Raji (cell line): ENCODE measurements around the gene PLOD3.

Experiments
- POLR2A ChIP-seq: IDR thresholded peaks from 2 replicates; pipeline ENCODE4 v1.6.1; 2011; ENCODE audit warnings: low read depth, low read length, control low read depth; ENCODE audit not compliant: insufficient read depth

Gene PLOD3

DNA sequence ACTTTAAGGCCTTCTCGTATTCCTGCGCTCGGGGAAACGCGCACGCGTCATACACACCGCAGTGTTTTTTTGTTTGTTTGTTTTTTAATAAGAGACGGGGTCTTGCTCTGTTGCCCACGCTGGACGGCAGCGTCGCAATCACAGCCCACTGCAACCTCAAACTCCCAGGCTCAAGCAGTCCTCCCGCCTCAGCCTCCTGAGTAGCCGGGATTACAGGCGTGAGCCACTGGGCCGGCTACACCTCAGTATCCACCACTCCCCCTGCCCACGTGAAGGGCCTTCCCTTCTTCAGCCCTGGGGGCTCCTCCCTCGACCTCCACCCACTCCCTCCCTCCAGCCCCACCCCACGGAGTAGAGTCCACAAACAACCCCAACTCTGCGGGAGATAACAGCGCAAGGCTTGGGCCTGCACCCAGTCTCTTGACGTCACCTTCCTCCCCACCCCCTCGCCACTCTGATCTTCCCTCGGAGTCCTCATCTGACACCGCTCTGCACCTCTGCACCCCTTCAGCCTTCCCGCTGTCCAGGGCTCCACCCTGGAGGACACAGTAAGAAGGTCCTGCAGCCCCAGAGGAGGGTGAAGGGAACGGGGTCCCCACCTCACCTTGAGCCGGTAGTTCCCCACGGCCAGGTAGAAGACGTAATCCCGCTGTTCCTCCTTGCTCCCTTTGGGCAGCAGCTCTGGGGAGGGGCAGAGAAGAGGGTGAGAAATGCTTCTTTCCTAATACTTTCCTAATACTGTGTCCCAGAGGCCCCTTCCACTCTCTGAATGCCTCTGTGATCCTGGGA lies 23.0 kb upstream of the PLOD3 start:
- TF ChIP-seq POLR2A: no peak

DNA sequence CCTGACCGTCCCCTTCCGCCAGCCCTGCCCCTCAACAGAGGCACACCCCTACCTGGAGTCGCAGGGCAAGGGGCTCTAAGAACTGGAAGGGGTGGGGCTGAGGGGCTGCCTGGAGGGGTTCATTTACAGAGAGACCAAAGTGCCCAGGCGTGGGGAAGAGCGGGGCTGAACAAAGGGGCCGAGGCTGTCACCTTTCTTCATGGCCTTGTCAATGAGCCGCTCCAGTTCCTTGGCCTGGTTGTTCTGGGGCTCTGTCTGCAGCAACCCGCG lies 22.5 kb upstream of the PLOD3 start:
- no peak for TF ChIP-seq POLR2A

DNA sequence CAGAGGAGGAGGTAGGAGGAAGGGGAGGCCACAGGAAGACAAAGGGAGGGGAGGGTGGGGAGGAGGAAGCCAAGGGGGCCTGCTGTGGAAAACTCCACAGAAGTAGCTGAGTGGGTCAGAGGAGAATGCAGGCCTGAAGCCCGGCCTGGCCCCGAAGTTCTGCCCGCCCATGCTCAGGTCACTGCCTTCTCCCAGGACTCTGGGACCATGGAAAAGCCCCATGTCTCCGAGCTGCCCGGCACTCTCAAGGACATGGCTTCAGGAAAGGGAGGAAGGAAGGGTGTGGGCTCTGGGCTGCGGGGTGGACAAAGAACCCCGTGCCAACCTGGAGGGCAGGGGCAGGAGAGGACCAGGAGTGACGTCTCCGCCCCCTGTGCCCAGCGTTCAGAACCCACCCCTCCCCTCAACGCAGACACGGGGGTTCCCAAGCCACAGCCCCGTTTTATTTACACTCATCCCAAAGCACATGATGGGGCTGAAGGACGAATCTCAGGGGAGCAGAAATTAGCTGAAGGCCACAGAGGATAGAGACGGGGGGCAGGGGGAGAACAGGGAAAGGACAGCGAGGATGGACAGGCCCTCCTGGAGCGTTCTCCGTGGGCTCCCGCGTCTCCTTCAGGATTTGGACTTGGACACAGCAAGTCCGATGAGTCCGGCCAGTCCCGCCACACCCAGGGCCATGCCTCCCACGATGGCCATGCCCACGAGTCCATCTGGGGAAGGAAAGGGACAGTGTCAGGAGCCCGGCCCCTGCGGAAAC lies 22.0 kb upstream of the PLOD3 start:
- TF ChIP-seq POLR2A: no peak

DNA sequence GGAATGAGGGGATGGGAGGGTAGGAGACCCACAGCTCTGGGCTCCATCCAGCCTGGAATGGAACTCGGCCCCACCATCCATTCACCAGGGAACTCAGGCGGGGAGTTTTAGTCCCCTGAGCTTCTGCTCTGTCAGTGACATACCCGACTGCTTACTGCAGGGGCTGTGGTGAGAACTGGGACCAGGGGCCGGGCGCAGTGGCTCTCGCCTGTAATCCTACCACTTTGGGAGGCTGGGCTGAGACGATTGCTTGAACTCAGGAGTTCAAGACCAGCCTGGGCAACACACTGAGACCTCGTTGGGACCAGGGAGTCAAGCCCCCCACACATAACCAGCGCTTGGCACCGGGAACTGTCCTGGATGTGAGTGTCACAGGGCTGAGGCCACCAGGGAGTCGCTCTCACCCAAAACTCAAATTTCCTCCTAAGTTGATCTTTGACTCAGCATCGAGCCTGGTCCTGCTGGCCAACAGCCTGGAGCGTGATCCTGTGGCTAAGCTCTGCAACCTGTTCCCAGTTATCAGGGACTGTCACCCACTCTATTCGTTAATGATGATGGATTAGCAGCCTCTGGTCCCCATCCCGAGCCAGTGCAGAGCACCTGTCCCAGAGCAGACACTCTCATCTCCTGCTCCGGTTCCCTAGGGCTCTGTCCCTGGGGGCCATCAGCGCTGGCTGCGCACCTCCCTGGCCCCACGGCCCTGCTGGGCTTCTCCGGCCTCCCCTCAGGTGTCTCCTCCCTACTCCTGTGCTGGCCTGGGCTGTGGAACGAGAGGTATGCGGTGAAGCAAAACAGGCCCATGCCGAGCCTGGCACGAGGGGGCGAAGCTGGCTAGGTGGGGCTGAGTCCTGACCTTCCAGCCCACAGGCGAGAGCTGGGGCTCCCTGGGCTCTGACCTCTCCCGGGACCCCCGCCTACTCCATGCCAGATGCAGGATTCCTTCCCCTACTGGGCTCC lies 21.1 kb upstream of the PLOD3 start:
- no peak for TF ChIP-seq POLR2A

DNA sequence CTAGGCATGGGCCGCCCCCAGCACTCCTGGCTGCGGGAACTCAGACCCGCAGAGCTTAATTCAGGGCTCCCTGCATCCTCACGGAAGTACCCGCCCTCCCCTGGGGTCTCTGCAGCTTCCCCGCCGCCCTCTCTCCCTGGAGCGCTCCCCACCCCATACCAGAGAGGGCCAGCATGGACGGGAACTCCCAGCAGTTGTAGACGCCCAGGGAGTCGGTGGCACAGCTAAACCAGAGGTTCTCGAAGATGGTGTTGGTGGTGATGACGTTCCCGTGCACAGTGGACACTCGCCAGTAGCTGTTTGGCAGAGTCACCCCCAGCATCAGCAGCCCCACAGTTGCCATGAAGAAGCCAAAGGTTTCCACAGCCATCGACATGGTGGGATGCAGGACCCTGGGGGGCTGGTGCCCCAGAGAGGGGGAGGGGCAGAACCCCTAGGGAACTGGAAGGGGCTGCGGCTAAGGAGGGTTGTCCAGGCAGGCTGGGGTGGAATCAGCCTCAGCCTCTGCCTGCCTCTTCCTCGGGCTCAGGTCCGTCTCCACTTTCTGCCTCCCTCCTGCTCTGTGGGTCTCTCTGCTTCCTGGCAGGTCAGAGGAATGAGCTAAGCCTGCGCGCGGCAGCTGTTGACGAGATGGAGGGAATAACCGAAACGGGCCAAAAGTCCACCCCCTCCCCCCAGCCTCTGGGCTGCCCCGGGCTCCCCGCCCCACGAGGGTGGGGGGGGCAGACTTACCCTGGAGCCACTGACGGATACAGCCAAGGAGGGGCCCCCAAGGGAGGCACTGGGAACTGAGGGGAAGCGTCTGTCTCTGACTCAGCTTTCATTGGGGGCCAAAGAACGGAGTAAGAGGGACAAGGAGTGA lies 20.1 kb upstream of the PLOD3 start, which contains the start of gene CLDN15:
Gene CLDN15 (minus strand): TSS at position 597 of the 862 bp plus-strand sequence. CDS start 221 bp downstream, at position 376.
- TF ChIP-seq POLR2A: no peak

DNA sequence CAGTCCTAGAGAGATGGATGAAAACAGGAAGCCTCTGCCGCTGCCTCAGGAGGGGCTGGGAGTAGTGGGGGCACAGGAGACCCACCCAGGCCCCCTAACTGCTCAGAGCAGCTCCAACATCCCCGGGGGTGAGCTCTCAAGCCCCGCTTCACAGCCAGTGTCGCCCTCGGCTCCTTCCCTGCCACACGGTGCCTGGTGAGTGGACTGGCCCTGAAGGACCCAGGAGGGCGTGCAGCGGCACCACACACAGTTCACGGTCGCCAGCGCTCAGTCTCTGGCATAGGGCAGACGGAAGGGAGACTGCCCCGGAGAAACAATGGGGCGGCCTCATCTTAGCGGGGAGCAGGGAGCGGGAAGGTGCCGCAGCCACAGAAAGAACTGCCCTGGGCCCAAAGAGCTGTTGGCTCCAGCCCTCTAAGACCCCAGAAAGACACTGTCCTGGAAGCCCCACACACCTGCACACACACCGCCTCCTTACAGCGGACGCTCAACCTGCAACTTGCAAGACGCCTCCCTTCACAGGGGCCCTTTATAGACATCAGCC lies 19.0 kb upstream of the PLOD3 start:
- no peak for TF ChIP-seq POLR2A

DNA sequence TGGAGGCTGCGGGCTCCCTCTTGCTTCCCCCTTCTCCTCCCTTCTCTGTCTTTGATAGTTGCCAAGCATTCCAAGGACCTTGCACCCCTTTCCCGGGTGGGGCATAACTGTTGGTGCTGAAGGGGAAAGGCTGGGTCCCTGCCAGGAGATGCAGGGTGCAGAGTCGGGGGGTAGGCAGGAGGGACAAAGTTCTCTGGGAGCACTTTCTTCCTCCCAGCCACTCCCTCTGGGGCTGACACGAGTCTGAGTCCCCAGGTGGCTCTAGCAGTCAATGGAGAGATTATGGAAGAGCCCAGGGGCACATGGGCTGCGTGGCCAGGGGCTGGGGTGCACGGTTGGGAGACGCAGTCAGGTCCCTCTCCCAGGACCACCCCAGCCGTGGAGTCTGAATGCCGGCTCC lies 18.1 kb upstream of the PLOD3 start:
- no peak for TF ChIP-seq POLR2A

DNA sequence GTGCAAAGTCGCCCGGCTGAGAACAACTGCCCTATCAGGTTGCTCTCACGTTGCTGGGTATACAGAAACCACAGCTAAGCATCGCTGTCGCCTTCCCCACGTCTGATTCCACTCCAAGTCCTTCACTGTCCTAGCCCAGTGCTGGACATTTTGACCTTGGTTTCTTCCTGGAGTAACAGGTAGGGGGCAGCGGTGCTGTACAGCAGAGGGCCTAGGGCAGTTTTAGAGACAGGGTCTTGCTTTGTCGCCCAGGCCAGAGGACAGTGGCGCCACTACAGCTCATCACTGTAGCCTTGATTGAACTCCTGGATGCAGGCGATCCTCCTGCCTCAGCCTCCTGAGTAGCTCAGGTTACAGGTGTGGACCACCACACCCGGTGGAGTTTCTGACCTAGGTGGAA lies 17.7 kb upstream of the PLOD3 start:
- no peak for TF ChIP-seq POLR2A

DNA sequence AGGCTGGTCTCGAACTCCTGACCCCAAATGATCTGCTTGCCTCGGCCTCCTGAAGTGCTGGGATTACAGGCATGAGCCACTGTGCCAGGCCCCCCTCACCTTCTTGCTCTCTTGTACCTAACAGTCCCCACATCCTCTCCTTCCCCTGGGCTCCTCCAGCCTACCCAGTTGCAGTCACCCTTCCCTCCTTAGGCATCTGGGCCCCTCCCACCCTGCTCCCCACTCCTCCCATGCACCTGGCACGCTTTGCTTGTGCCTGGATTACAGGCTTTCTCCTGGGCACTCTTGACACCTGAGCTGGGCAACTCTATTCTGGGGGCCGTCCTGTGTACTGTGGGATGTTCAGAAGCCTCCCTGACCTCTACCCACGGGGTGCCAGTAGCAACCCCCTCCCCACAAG lies 17.3 kb upstream of the PLOD3 start:
- TF ChIP-seq POLR2A: no peak

DNA sequence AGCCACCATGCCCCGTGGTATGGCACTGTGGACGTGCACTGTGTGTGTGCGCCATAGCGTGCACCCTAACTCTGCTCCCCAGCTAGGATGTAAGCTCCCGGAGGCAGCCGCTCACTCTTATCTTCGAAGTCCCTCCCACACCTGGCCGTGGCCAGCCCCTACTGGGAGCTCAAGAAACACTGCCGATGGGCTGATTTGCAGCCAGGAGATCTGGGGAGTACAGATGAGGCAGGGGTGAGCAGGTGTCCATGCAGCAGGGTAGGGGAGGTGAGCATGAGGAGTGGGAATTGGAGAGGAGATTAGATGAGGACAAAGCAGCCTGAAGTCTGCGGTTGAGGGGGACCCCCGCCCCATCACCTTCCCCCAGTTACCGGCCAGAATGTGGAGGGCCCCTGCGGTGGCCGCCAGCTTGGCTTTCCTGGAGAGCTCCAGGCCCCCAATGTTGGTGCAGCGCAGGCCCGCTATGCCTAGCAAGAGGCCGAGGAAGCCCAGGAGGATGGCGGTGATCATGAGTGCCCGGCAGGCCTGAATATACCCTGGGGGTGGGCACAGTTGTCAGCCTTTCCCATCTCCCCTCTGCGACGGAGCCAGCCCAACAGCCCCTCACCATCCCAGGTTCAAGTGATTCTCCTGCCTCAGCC lies 16.6 kb upstream of the PLOD3 start:
- TF ChIP-seq POLR2A: no peak

DNA sequence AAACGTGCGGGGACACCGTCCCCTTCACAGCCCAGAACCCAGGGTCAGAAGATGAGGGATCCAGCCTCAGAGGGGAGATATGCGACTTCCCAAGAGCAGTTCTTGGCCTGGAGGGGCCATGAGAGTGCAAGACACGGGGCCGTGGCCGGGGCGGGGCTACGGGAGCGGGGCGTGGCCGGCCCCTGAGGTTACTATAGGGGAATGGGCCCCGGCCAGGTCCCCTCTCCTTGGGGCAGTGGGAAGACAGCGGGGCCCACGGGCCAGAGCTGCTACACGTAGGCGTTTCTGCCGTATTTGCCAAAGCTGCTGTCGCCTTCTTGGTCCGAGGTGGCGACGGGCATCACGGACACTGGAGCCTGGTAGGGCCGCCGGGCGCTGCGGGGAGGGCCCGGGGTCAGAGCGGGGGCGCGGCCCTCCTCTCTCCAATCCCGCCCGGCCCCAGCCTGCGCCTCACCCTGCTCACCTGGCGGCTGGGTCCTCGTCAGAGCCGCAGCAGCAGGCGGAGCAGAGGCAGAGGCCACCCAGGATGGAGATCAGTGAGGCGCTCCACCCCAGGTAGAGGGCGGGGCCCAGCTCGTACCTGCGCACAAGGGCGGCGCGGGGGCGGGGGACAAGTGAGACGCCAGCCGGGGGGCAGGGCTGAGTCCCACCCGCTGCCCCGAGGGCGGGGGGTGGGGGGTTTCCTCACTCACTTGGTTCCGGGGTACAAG lies 14.9 kb upstream of the PLOD3 start:
- no peak for TF ChIP-seq POLR2A

DNA sequence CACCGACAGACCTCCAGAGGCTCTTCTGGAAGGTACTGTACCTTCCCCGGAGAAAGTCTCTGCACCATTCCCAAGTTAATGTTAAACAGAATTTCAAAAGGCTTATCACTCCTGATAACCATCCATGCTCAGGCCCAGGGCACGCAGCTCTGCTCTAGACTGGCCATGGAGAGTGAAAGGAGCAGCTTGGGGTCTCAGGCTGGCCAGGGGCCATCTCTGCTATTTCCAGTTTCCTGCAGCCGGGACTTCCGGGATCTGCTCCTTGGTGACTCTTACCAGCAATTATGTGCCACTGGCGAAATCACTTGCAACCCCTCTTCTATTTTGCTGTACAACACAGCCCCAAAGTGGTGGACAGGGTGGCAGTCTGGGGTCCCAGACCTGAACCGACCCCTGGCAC lies 14.3 kb upstream of the PLOD3 start:
- TF ChIP-seq POLR2A: no peak

DNA sequence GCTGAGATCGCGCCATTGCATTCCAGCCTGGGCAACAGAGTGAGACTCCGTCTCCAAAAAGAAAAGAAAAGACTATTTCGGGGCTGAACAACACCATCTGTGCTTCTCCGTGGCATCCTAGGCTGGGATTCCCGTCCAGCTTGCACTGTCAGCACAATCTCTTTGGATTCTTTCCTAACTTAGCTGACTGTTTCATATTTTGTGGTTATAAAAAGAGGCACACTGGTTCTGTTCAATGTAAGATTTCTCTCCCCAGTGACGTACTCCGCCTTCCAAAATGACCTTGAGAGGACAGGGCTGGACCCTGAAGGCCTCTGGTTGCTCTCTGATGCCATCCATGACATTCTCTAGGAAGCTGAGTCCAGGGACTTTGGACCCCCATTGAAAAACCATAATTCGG lies 9.3 kb upstream of the PLOD3 start:
- TF ChIP-seq POLR2A: no peak

DNA sequence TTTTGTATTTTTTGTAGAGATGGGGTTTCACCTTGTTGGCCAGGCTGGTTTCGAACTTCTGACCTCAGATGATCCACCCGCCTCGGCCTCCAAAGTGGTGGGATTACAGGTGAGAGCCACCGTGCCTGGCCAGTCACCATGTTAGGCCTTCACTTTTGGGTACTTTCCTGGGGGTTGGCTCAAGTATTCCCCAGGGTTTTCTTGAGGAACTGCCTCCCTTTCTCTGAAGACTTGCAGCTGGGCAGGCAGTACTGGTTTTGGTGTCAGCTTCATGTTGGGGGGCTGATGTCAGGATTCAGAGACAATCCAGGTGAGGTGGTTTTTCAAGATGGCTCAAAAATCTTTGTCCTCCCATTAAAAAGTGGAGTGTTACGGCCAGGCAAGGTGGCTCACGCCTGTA lies 8.3 kb upstream of the PLOD3 start:
- no peak for TF ChIP-seq POLR2A

DNA sequence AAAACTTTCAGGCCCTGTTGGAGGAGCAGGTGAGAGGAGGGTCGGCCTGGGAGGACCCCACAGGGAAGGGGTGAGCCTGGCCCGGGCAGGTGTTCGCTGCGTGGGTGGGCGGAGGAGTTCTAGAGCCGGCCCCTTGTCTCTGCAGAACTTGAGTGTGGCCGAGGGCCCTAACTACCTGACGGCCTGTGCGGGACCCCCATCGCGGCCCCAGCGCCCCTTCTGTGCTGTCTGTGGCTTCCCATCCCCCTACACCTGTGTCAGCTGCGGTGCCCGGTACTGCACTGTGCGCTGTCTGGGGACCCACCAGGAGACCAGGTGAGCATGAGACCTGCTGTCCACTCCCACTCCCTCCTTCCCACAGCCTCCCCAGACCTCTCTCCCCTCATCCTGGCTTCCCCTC lies 6.1 kb upstream of the PLOD3 start:
- no peak for TF ChIP-seq POLR2A
